H9 (cell line): Measurements from ENCODE around the gene DAB1. TPM values are rescaled to one million over a fixed set of nuclear protein-coding genes. Genes with fewer than 3 reads are reported as not detected.

ENCODE experiments used
- DNase-seq: peaks from one replicate; pipeline ENCODE4 v3.0.0-alpha.2; 2017
- H2AFZ ChIP-seq: one replicate; pipeline ENCODE4 v1.6.1; 2013; ENCODE audit warnings: mild to moderate bottlenecking, low read length, control low read depth, moderate library complexity
- H2AK5ac ChIP-seq: 2 replicates; pipeline ENCODE4 v1.6.1; 2013; ENCODE audit warnings: low read length, control low read depth, mixed read lengths; ENCODE audit not compliant: insufficient read length
- H2BK120ac ChIP-seq: one replicate; pipeline ENCODE4 v1.6.1; 2013; ENCODE audit warnings: low read depth, mild to moderate bottlenecking, low read length, control low read depth, inconsistent platforms; ENCODE audit not compliant: poor library complexity, severe bottlenecking
- H2BK12ac ChIP-seq: 2 replicates; pipeline ENCODE4 v1.6.1; 2013; ENCODE audit warnings: low read length, control low read depth, mixed read lengths, low read depth; ENCODE audit not compliant: insufficient read length
- H2BK15ac ChIP-seq: 2 replicates; pipeline ENCODE4 v1.6.1; 2013; ENCODE audit warnings: low read depth, low read length, control low read depth
- H2BK20ac ChIP-seq: one replicate; pipeline ENCODE4 v1.6.1; 2013; ENCODE audit warnings: low read depth, mild to moderate bottlenecking, low read length, control low read depth, inconsistent platforms; ENCODE audit not compliant: poor library complexity, severe bottlenecking
- H2BK5ac ChIP-seq: 2 replicates; pipeline ENCODE4 v1.6.1; 2013; ENCODE audit warnings: low read length, control low read depth, mixed read lengths; ENCODE audit not compliant: insufficient read length
- H3K14ac ChIP-seq: 2 replicates; pipeline ENCODE4 v1.6.1; 2013; ENCODE audit warnings: low read length, control low read depth; ENCODE audit not compliant: insufficient read depth
- H3K18ac ChIP-seq: 2 replicates; pipeline ENCODE4 v1.6.1; 2013; ENCODE audit warnings: low read depth, mild to moderate bottlenecking, mixed read lengths, low read length, control low read depth; ENCODE audit not compliant: insufficient read length
- H3K23ac ChIP-seq: 2 replicates; pipeline ENCODE4 v1.6.1; 2013; ENCODE audit warnings: low read length, control low read depth, mixed read lengths, low read depth; ENCODE audit not compliant: insufficient read length
- H3K23me2 ChIP-seq: 2 replicates; pipeline ENCODE4 v1.6.1; 2013; ENCODE audit warnings: low read depth, mild to moderate bottlenecking, mixed read lengths, low read length, control low read depth; ENCODE audit not compliant: insufficient read length, poor library complexity, severe bottlenecking
- H3K27ac ChIP-seq: 2 replicates; pipeline ENCODE4 v1.5.1; 2013; ENCODE audit warnings: low read length, control low read depth, mixed read lengths, low read depth; ENCODE audit not compliant: insufficient read length
- H3K27me3 ChIP-seq: 2 replicates; pipeline ENCODE4 v1.6.1; 2013; ENCODE audit warnings: low read length, control low read depth, inconsistent platforms; ENCODE audit not compliant: insufficient read depth
- H3K4ac ChIP-seq: 2 replicates; pipeline ENCODE4 v1.6.1; 2013; ENCODE audit warnings: low read depth, mild to moderate bottlenecking, control low read depth, inconsistent platforms, low read length, moderate library complexity
- H3K4me1 ChIP-seq: 2 replicates; pipeline ENCODE4 v1.6.1; 2013; ENCODE audit warnings: low read length, control low read depth, inconsistent platforms; ENCODE audit not compliant: insufficient read depth
- H3K4me2 ChIP-seq: 2 replicates; pipeline ENCODE4 v1.6.1; 2013; ENCODE audit warnings: low read length, control low read depth, mixed read lengths; ENCODE audit not compliant: insufficient read length, insufficient read depth
- H3K56ac ChIP-seq: 2 replicates; pipeline ENCODE4 v1.6.1; 2013; ENCODE audit warnings: low read depth, mild to moderate bottlenecking, mixed read lengths, low read length, control low read depth; ENCODE audit not compliant: insufficient read length
- H3K79me1 ChIP-seq: 2 replicates; pipeline ENCODE4 v1.6.1; 2013; ENCODE audit warnings: low read depth, mild to moderate bottlenecking, moderate library complexity, low read length, control low read depth, inconsistent platforms; ENCODE audit not compliant: insufficient read depth, poor library complexity, severe bottlenecking
- H3K79me2 ChIP-seq: 2 replicates; pipeline ENCODE4 v1.6.1; 2013; ENCODE audit warnings: low read length, control low read depth, inconsistent platforms; ENCODE audit not compliant: insufficient read depth
- H3K9ac ChIP-seq: 2 replicates; pipeline ENCODE4 v1.6.1; 2013; ENCODE audit warnings: low read length, control low read depth, mixed read lengths; ENCODE audit not compliant: insufficient read length; ENCODE audit errors: extremely low read depth
- H3K9me3 ChIP-seq: one replicate; pipeline ENCODE4 v1.6.1; 2013; ENCODE audit warnings: low read depth, low read length, inconsistent platforms; ENCODE audit not compliant: control insufficient read depth
- H3T11ph ChIP-seq: one replicate; pipeline ENCODE4 v1.6.1; 2013; ENCODE audit warnings: mild to moderate bottlenecking, low read length, control low read depth, inconsistent platforms
- H4K20me1 ChIP-seq: one replicate; pipeline ENCODE4 v1.6.1; 2013; ENCODE audit not compliant: control insufficient read depth, insufficient read length, insufficient read depth
- H4K5ac ChIP-seq: 2 replicates; pipeline ENCODE4 v1.6.1; 2013; ENCODE audit warnings: low read depth, mild to moderate bottlenecking, mixed read lengths, low read length, control low read depth; ENCODE audit not compliant: insufficient read length
- H4K8ac ChIP-seq: replicated peaks from 2 replicates; pipeline ENCODE4 v1.6.1; 2013; ENCODE audit warnings: low read length, control low read depth, mixed read lengths, low read depth; ENCODE audit not compliant: insufficient read length
- H4K91ac ChIP-seq: 2 replicates; pipeline ENCODE4 v1.6.1; 2013; ENCODE audit warnings: low read depth, mild to moderate bottlenecking, moderate library complexity, mixed read lengths, low read length, control low read depth; ENCODE audit not compliant: insufficient read length
- H3K27ac Mint-ChIP-seq, 3 experiments: 2 replicates in 2 of 3; 3 replicates in 1 of 3; pipeline ENCODE4 v1.8.0; 2020 to 2021; ENCODE audit warnings: mixed read lengths in 3 of 3, mild to moderate bottlenecking in 1 of 3, moderate library complexity in 1 of 3
- H3K27me3 Mint-ChIP-seq: 2 replicates; pipeline ENCODE4 v1.8.0; 2021; ENCODE audit warnings: low read depth, mild to moderate bottlenecking, moderate library complexity, mixed read lengths
- H3K36me3 Mint-ChIP-seq, 3 experiments: 2 replicates in 2 of 3; 3 replicates in 1 of 3; pipeline ENCODE4 v1.8.0; 2020 to 2021; ENCODE audit warnings: low read depth in 3 of 3, mixed read lengths in 3 of 3; ENCODE audit not compliant: insufficient read depth in 1 of 3
- H3K4me1 Mint-ChIP-seq, 2 experiments: 2 replicates each; pipeline ENCODE4 v1.8.0; 2020; ENCODE audit warnings: mixed read lengths in 2 of 2
- H3K4me3 Mint-ChIP-seq, 2 experiments: 2 replicates in 1 of 2; 3 replicates in 1 of 2; pipeline ENCODE4 v1.8.0; 2020 to 2021; ENCODE audit warnings: mild to moderate bottlenecking in 2 of 2, mixed read lengths in 2 of 2, moderate library complexity in 1 of 2
- H3K9me3 Mint-ChIP-seq, 2 experiments: 2 replicates in 1 of 2; 3 replicates in 1 of 2; pipeline ENCODE4 v1.8.0; 2020; ENCODE audit warnings: mild to moderate bottlenecking in 2 of 2, mixed read lengths in 2 of 2, moderate library complexity in 1 of 2
- CTCF ChIP-seq: fragments of 200-600 bp; sonication (generic); conservative IDR thresholded peaks from 3 replicates; pipeline ENCODE4 v1.8.0; 2021; ENCODE audit warnings: antibody characterized with exemption, mild to moderate bottlenecking
- WGBS: extraction: QIAGEN DNeasy Blood & Tissue Kit; methylation state at CpG from one replicate; pipeline ENCODE4 v1.1.7; 2013; ENCODE audit warnings: missing lambda C conversion rate, low lambda C conversion rate, mixed read lengths; ENCODE audit not compliant: insufficient read length; ENCODE audit errors: extremely low coverage; 5-methylcytosine and 5-hydroxymethylcytosine counted together
- total RNA-seq: library from RNA; stranded (reverse); gene quantifications from 2 replicates; pipeline ENCODE4 v1.2.1, GENCODE V29; 2021

The DAB1 gene
- total RNA-seq, 1 experiment from 2014 or later = 9.3 TPM

GRCh38 chr1:57007472-57007871 is 416.4 kb downstream of the DAB1 start:
- Histone ChIP-seq H3K4me2 (no peak overlapping the region), H3K4ac (no peak overlapping the region), H2BK20ac (no peak overlapping the region), H3K23me2 (no peaks in the 10 kb centered on the region), H3K9ac (no peak overlapping the region), H2BK12ac (no peak overlapping the region), H4K20me1 (no peaks in the 10 kb centered on the region), H3K14ac (no peak overlapping the region), H2BK15ac (no peak overlapping the region), H3K79me2 (no peaks in the 10 kb centered on the region), H3K27ac (no peak overlapping the region), H4K8ac (no peak overlapping the region), H3K23ac (no peak overlapping the region), H3K18ac (no peak overlapping the region), H3K27me3 (no peaks in the 10 kb centered on the region), H2AK5ac (no peak overlapping the region), H3T11ph (no peak overlapping the region), H2BK120ac (no peak overlapping the region), H4K91ac (no peak overlapping the region), H2BK5ac (no peak overlapping the region), H2AFZ (no peak overlapping the region), H3K9me3 (no peaks in the 10 kb centered on the region), H3K79me1 (no peaks in the 10 kb centered on the region), H4K5ac (no peak overlapping the region), H3K56ac (no peak overlapping the region), H3K4me1 (no peaks in the 10 kb centered on the region)
- TF ChIP-seq CTCF = no peak
- H3K36me3 Mint-ChIP-seq = no peaks in the 10 kb centered on the region
- no peak overlapping the region for H3K4me3 Mint-ChIP-seq
- H3K4me1 Mint-ChIP-seq = no peaks in the 10 kb centered on the region
- H3K27ac Mint-ChIP-seq = no peak overlapping the region
- H3K27me3 Mint-ChIP-seq = no peaks in the 10 kb centered on the region; the same call in 1 of the 2 replicates
- no peak for DNase-seq
- no peaks in the 10 kb centered on the region for H3K9me3 Mint-ChIP-seq
- WGBS = no CpG with 5 or more reads among the region's 2 CpGs
